B cell (primary cell): ENCODE measurements around the gene ABCA9. TPM values are rescaled to one million over a fixed set of nuclear protein-coding genes. Genes with fewer than 3 reads are reported as not detected.

ENCODE experiments used
- ATAC-seq: fragments of 200-7000 bp; cut with Tn5 transposase; one replicate; pipeline ENCODE4 v1.10.0; 2021; ENCODE audit warnings: low read depth, mild to moderate bottlenecking, moderate number of reproducible peaks, moderate library complexity
- CTCF ChIA-PET: fragments of 350-600 bp; sonication (Branson Sonifier 250); formaldehyde crosslinking; loops from one replicate; lab custom pipeline; 2021; ENCODE audit warnings: antibody characterized with exemption, inconsistent platforms; lab: Charles Lee
- POLR2A ChIA-PET: fragments of 350-600 bp; sonication (Branson Sonifier 250); formaldehyde crosslinking; loops from one replicate; lab custom pipeline; 2021; ENCODE audit warnings: antibody characterized with exemption; lab: Charles Lee
- DNase-seq: peaks from one replicate; pipeline ENCODE4 v3.0.0; 2013
- H2AFZ ChIP-seq: 2 replicates; pipeline ENCODE4 v1.6.1; 2012; ENCODE audit warnings: mild to moderate bottlenecking, low read depth, low read length; ENCODE audit not compliant: insufficient read depth, poor library complexity, severe bottlenecking
- H3K27ac ChIP-seq, 2 donors: 1 replicate in 1 of 2; 2 replicates in 1 of 2; pipeline ENCODE4 v1.5.1; 2012 to 2013; ENCODE audit warnings: low read length in 2 of 2, mild to moderate bottlenecking in 2 of 2, moderate library complexity in 1 of 2
- H3K27me3 ChIP-seq, 4 experiments: fragments of 200-600 bp in 1 of 4; sonication (generic) in 1 of 4; replicated peaks in 1 of 4; 1 replicate in 2 of 4; 2 replicates in 2 of 4; pipeline versions ENCODE4 v1.6.1 to v1.7.0; 2013 to 2016; ENCODE audit warnings: low read length in 3 of 4, mild to moderate bottlenecking in 2 of 4, mixed read lengths in 1 of 4, moderate library complexity in 1 of 4; ENCODE audit not compliant: insufficient read depth in 4 of 4, control insufficient read depth in 3 of 4; ENCODE audit errors: control extremely low read depth in 1 of 4
- H3K36me3 ChIP-seq, 2 experiments: replicated peaks in 1 of 2; 1 replicate in 1 of 2; 2 replicates in 1 of 2; pipeline versions ENCODE4 v1.6.1 to v1.7.1; 2013; ENCODE audit warnings: low read length in 1 of 2; ENCODE audit not compliant: insufficient read depth in 2 of 2, control insufficient read depth in 1 of 2; ENCODE audit errors: control extremely low read depth in 1 of 2, extremely low read depth in 1 of 2
- H3K4me1 ChIP-seq, 2 donors: fragments of 200-600 bp in 1 of 2; sonication (generic) in 1 of 2; 1 replicate in 1 of 2; 2 replicates in 1 of 2; pipeline versions ENCODE4 v1.5.1 to v1.6.1; 2013 to 2017; ENCODE audit warnings: low read length in 2 of 2; ENCODE audit not compliant: control insufficient read depth in 2 of 2, insufficient read depth in 2 of 2
- H3K4me2 ChIP-seq: replicated peaks from 2 replicates; pipeline ENCODE3; 2012; ENCODE audit warnings: mild to moderate bottlenecking, low read depth, low read length; ENCODE audit not compliant: poor library complexity, severe bottlenecking
- H3K4me3 ChIP-seq, 5 experiments: fragments of 200-600 bp in 1 of 5; sonication (generic) in 1 of 5; 1 replicate in 3 of 5; 2 replicates in 2 of 5; pipeline versions ENCODE4 v1.5.1 to v1.7.0; 2011 to 2016; ENCODE audit warnings: low read length in 4 of 5, mild to moderate bottlenecking in 4 of 5, low read depth in 2 of 5, control low read depth in 1 of 5, moderate library complexity in 1 of 5; ENCODE audit not compliant: insufficient read depth in 1 of 5; ENCODE audit errors: control extremely low read depth in 1 of 5, extremely low read depth in 1 of 5
- H3K79me2 ChIP-seq: fragments of 200-600 bp; sonication (generic); one replicate; pipeline ENCODE4 v1.6.0; 2016; ENCODE audit warnings: low read length; ENCODE audit not compliant: control insufficient read depth, insufficient read depth
- H3K9ac ChIP-seq: fragments of 200-600 bp; sonication (generic); 2 replicates; pipeline ENCODE4 v1.6.1; 2017; ENCODE audit warnings: mild to moderate bottlenecking, low read length, moderate library complexity
- H3K9me3 ChIP-seq, 3 donors: one replicate each; pipeline versions ENCODE4 v1.6.1 to v1.7.1; 2013; ENCODE audit warnings: low read length in 2 of 3; ENCODE audit not compliant: control insufficient read depth in 2 of 3, insufficient read depth in 1 of 3; ENCODE audit errors: control extremely low read depth in 1 of 3
- H4K20me1 ChIP-seq: 2 replicates; pipeline ENCODE4 v1.6.0; 2012; ENCODE audit warnings: mild to moderate bottlenecking, low read length; ENCODE audit not compliant: insufficient read depth, control insufficient read depth, poor library complexity, severe bottlenecking
- H3K27ac Mint-ChIP-seq: one replicate; pipeline ENCODE4 v1.8.0; 2021; ENCODE audit warnings: mixed read lengths
- H3K27me3 Mint-ChIP-seq: one replicate; pipeline ENCODE4 v1.8.0; 2021; ENCODE audit warnings: mixed read lengths
- H3K4me1 Mint-ChIP-seq: one replicate; pipeline ENCODE4 v1.8.0; 2021; ENCODE audit warnings: mixed read lengths
- H3K4me3 Mint-ChIP-seq: one replicate; pipeline ENCODE4 v1.8.0; 2021; ENCODE audit warnings: mixed read lengths
- H3K9me3 Mint-ChIP-seq: one replicate; pipeline ENCODE4 v1.8.0; 2022; ENCODE audit warnings: mixed read lengths; ENCODE audit not compliant: insufficient read depth
- EZH2 ChIP-seq: IDR thresholded peaks from 2 replicates; pipeline ENCODE4 v1.6.1; 2012; ENCODE audit warnings: borderline replicate concordance, low read depth, mild to moderate bottlenecking, moderate library complexity, low read length; ENCODE audit not compliant: insufficient read depth, poor library complexity, severe bottlenecking
- WGBS: methylation state at CpG from one replicate; pipeline ENCODE4 v1.1.5; 2013; ENCODE audit warnings: missing lambda C conversion rate; ENCODE audit not compliant: insufficient coverage; 5-methylcytosine and 5-hydroxymethylcytosine counted together
- intact Hi-C: fragments of 100-400 bp; cut with micrococcal nuclease; formaldehyde crosslinking; loops from one replicate; pipeline ENCODE4 v1.10.0; 2022
- polyA plus RNA-seq: library from polyadenylated mRNA; depleted of rRNA; stranded (reverse); fragments of >200 nt; gene quantifications from 2 replicates; pipeline ENCODE4 v1.2.3, GENCODE V29; 2012
- total RNA-seq, 2 donors: library from RNA; stranded (reverse); fragments of 120-200 nt in 1 of 2; gene quantifications; 1 replicate in 1 of 2; 2 replicates in 1 of 2; pipeline versions ENCODE4 v1.2.3 to v1.2.4, GENCODE V29; 2013 to 2022
- TF ChIP-seq, protein P1 (sequence below): fragments of 200-600 bp; IDR thresholded peaks from one replicate; pipeline ENCODE4 v1.8.0; 2022; ENCODE audit warnings: antibody characterized with exemption, mild to moderate bottlenecking

The ABCA9 gene
- total and polyA plus RNA-seq, 2 donors (not counting 1 experiment from before 2014, with no cell fraction given), result 0.06 to 0.91 TPM

DNA sequence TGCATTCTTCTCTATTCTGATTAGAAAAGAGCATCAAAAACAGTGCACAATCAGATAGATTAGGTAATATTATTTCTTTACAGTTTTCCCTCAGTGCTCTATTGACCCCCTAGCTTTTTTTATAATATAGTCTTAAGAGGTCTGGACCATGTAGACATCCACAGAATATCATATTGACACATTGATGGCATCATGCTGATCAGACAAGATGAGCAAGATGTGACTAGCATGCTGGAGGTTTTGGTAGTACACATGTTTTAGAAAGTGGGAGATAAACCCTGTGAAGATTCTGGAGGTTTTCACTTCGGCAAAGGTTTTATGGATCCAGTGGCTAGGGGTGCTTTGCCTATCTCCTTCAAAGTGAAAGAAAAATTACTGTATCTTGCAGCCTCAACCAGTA, 102.8 kb downstream of the ABCA9 start:
- CTCF ChIA-PET, result no interaction called here
- H3K4me1 Mint-ChIP-seq, result no peaks in the 10 kb centered on the region
- Histone ChIP-seq H3K79me2 (no peaks in the 10 kb centered on the region), H3K27ac (no peak overlapping the region), H2AFZ (no peak overlapping the region), H3K36me3 (no peaks in the 10 kb centered on the region), H3K9me3 (peaks cover 0 to 1% (median 0%) of the 10 kb centered on the region in 3 donors), H3K4me1 (no peaks in the 10 kb centered on the region), H3K4me2 (no peak overlapping the region), H3K4me3 (no peak overlapping the region), H3K27me3 (peaks cover 0 to 7% (median 0%) of the 10 kb centered on the region in 4 experiments), H3K9ac (no peak overlapping the region), H4K20me1 (no peaks in the 10 kb centered on the region)
- peaks cover 3% of the 10 kb centered on the region for H3K27me3 Mint-ChIP-seq
- H3K27ac Mint-ChIP-seq, result no peak overlapping the region
- ATAC-seq (no peak), DNase-seq (no peak)
- intact Hi-C loops, result no loop called here
- no peak for TF ChIP-seq EZH2
- TF ChIP-seq, protein P1, sequence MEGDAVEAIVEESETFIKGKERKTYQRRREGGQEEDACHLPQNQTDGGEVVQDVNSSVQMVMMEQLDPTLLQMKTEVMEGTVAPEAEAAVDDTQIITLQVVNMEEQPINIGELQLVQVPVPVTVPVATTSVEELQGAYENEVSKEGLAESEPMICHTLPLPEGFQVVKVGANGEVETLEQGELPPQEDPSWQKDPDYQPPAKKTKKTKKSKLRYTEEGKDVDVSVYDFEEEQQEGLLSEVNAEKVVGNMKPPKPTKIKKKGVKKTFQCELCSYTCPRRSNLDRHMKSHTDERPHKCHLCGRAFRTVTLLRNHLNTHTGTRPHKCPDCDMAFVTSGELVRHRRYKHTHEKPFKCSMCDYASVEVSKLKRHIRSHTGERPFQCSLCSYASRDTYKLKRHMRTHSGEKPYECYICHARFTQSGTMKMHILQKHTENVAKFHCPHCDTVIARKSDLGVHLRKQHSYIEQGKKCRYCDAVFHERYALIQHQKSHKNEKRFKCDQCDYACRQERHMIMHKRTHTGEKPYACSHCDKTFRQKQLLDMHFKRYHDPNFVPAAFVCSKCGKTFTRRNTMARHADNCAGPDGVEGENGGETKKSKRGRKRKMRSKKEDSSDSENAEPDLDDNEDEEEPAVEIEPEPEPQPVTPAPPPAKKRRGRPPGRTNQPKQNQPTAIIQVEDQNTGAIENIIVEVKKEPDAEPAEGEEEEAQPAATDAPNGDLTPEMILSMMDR, result no peak
- WGBS, result 100% methylated on average over 1 of the region's 1 CpG
- peaks cover 5% of the 10 kb centered on the region for H3K9me3 Mint-ChIP-seq
- no peak overlapping the region for H3K4me3 Mint-ChIP-seq
- POLR2A ChIA-PET, result no interaction called here

DNA sequence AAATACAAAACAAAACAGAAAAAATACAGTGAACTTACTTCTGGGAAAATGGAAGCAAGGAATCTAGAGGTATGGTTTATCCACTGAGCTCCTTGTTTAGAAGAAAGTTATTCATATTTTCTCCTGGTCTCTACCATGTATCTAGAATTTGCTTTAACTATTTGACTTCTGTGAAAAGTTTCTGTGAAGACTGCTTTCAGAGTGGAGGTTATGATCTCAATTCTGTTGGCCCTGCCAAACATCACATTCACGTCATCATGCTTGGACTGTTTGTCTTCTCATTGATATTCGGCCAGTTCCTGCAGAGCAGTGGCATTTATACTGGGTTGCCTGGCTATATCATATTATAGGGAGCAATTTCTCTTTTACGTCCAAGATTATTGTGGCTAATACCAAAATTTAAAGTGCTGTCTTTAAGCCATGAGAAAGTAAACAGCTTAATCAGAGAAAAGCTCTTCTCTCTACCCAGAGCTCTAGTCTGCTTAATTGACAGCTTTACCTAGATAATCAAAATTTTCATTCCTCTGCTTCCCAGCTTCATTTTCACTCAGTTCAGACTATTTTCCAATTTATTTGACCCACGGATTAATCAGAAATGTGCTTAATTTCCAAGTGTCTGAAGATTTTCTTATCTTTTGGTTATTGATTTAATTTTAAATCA, 105.4 kb downstream of the ABCA9 start, which contains the start of gene ABCA8:
ABCA8 (minus strand) TSS at position 212 of the 661 bp plus-strand sequence. CDS start 13,358 bp downstream, outside the sequence.
- Histone ChIP-seq H3K27ac (no peak within 1 kb of the TSS), H3K4me1 (no peaks in the 10 kb centered on the region), H3K36me3 (no peaks in the 10 kb centered on the region), H3K4me2 (no peak within 1 kb of the TSS), H3K9ac (no peak within 1 kb of the TSS), H3K4me3 (no peak within 1 kb of the TSS), H2AFZ (no peak within 1 kb of the TSS), H4K20me1 (no peaks in the 10 kb centered on the region), H3K79me2 (no peaks in the 10 kb centered on the region), H3K9me3 (peaks cover 0 to 1% (median 0%) of the 10 kb centered on the region in 3 donors), H3K27me3 (peaks cover 0 to 7% (median 0%) of the 10 kb centered on the region in 4 experiments)
- ATAC-seq (no peak), DNase-seq (no peak)
- Mint-ChIP-seq H3K4me3 (no peak within 1 kb of the TSS), H3K9me3 (peaks cover 5% of the 10 kb centered on the region), H3K4me1 (no peaks in the 10 kb centered on the region), H3K27me3 (peaks cover 3% of the 10 kb centered on the region), H3K27ac (no peak within 1 kb of the TSS)
- POLR2A ChIA-PET, result no interaction called here
- TF ChIP-seq, protein P1, result no peak
- TF ChIP-seq EZH2, result no peak
- WGBS, result no CpG with 5 or more reads among the region's 4 CpGs
- intact Hi-C loops, result no loop called here
- CTCF ChIA-PET, result no interaction called here
